Umbilical cord (tissue), 2 donors: Measurements from ENCODE around the gene TIMP2. TPM values are rescaled to one million over a fixed set of nuclear protein-coding genes. Genes with fewer than 3 reads are reported as not detected.
A peak's percentile ranks its signal among the peaks of the same experiment; 100 is the strongest.

Experiments used
- DNase-seq: peaks from one replicate; pipeline ENCODE4 v3.0.0-alpha.2; 2015; ENCODE audit warnings: low spot score
- total RNA-seq: library from RNA; depleted of rRNA; stranded (reverse); fragments of >200 nt; gene quantifications from one replicate; pipeline ENCODE4 v1.2.3, GENCODE V29; 2014; ENCODE audit warnings: low replicate concordance; ENCODE audit not compliant: insufficient read depth

TIMP2 gene
- total RNA-seq, 1 donor from 2014 or later = 64.5 TPM

DNA sequence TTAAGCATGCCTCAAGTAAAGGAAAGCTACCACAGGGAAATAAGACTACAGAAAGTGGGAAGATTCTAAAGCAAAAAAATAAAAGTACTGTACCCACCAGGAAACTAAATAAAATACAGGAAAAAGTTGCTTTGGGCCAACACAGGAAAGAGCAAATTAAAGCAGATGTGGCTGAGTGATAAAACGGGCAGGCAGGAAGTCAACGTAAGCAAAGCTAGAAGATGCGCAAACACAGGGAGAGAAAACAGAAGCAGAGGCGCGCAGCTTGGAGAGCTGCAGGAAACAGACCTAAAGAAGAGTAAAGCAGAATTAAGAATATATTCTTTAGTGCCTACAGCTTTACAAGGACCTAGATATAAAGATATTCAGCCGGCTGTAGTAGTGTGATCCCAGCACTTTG lies 106.3 kb downstream of the TIMP2 start:
- DNase-seq = peak; percentile 34

DNA sequence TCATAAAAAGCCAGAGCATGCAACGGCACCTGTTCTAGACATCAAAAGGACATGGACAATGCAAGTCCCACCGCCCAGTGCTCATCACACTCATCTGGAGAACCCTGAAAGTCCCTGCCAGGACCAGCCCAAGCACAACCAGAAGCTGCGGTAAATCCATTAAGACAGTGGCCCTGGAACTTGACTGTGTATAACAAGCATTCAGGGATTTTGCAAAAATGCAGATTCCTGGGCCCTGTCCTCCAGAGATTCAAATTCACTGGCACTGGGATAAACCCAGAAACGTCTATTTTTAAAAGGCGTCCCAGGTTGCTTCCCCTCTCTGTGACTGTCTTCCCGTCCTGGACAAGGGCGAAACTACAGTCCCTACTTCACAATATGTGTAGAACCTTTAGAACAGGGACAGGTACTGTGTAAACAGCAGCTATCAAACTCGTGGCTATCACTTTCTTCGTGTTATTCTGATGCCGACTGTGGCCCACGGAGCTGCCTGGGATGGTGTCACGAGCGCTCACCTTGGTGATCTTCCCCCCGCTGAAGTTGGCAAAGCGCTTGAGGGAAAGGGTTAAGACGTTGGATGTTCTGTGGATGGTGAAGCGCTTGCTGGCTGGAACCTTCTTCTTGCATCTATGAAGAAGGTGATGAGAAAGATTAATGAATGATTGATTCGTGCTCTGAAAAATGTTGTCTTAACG lies 106.9 kb downstream of the TIMP2 start:
- no peak for DNase-seq

DNA sequence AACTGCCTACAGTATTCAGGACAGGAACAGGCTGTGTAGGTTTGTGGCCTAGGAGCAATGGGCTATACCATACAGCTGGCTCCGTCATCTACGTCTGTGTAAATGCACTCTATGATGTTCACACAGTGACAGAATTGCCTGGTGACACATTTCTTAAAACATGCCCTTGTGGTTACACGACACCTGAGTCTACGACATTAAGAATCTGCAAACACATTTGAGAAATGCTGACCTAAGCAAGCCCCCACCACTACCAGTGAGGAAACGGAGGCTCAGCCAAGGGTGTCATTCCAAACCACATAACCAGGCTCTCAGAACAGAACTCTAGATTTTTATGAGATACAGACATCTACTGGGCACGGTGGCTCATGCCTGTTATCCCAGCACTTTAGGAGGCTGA lies 108.1 kb downstream of the TIMP2 start:
- DNase-seq = no peak

DNA sequence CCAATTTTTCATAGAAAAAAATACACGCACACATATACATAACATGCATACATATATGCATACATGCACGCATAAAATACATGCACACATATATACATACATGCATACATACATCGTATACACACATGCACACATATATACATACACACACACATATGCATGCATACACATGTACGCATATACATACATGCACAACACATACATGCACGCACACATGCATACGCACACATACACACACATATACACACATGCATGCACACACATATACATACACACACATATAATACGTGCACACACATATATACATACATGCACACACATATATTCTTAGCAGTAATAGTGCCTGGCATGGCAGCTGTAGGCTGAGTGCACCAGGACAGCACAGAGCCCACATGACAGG lies 109.5 kb downstream of the TIMP2 start:
- DNase-seq = no peak

DNA sequence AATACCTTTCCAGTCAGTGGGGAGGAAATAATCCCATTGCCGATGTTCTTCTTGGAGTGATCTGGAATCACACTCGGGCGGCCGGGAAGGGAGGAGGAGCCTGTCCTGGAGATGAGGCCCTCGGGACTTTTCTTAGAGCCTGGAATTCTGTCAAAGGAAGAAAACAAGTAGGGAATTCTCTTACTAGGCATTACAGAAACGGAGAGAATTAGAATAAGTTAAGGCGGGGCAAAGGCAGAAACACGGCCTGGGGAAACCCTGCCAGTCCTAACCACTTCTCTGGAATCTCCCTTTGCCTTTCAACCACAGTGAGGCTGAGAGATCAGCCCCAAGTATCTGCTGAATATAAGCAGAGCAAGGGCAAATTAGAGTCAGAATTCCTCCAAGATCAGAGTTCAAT lies 112.3 kb downstream of the TIMP2 start:
- DNase-seq = no peak

DNA sequence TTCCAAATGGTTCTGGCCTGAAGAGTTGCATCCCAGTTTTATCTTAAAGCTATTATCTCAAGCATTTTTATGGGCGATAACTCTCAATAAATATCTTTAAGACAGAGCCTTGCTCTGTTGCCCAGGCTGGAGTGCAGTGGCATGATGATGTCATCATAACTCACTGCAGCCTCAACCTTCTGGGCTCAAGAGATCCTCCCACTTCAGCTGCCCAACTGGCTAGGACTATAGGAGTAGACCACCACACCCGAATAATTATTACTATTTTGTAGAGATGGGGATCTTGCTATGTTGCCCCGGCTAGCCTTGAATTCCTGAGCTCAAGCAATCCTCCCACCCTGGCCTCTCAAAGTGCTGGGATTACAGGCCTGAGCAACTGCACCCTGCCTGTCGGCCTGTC lies 117.0 kb downstream of the TIMP2 start:
- peak; percentile 50 for DNase-seq

DNA sequence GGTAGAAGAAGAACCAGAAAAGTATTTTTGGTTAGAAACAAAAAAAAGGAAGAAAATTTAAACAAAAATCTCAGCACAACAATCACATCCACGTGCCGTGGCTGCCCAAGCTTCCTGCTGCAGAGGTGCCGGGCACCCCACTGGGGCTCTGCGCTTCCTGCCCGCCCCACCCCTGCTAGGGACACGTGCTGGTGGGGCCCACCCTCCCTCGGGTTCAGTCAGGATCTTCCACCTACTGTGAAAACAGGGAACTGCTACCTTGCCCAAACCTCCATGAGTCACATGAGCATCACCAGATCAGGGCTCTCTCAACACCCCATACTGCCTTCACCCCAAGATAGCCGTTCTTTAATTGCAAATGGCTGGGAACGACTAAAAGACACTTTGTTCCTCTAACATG lies 118.7 kb downstream of the TIMP2 start:
- DNase-seq = no peak

DNA sequence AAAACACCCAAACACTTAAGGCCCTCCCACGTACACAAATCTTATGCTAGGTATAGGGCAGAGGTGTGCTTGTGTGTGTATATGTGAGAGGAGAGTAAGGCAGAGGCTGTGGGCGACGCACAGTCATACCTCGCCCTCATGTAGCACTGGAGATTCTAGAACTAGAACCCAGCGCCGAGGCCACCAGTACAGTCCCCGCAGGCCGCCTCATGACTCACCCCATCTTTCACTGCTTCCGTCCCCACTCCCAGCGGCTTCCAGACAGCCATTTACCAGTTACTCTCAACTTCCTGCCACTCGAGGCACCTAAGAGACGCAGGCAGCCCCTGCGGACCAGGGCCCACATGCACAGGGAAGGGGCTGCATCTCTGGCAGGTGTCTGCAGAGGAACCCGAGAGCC lies 119.9 kb downstream of the TIMP2 start:
- no peak for DNase-seq

DNA sequence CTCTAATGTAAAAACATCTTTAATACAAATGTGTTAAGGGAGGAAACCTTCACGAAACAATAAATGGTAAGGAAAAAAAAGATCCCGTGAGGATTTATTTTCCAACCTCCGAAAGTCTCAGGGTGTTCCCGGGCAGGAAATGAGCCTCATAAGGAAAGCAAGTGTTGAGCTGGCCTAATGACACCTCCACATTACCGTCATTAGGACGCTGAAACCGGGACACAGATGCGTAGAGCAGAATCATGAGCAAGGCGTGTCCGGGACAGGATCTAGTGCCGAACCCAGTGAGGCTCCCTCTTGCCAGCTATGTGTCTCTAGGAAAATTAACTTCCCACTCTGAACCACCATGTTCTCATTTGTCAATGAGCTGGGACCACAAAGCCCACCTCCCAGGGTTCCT lies 120.4 kb downstream of the TIMP2 start:
- no peak for DNase-seq

DNA sequence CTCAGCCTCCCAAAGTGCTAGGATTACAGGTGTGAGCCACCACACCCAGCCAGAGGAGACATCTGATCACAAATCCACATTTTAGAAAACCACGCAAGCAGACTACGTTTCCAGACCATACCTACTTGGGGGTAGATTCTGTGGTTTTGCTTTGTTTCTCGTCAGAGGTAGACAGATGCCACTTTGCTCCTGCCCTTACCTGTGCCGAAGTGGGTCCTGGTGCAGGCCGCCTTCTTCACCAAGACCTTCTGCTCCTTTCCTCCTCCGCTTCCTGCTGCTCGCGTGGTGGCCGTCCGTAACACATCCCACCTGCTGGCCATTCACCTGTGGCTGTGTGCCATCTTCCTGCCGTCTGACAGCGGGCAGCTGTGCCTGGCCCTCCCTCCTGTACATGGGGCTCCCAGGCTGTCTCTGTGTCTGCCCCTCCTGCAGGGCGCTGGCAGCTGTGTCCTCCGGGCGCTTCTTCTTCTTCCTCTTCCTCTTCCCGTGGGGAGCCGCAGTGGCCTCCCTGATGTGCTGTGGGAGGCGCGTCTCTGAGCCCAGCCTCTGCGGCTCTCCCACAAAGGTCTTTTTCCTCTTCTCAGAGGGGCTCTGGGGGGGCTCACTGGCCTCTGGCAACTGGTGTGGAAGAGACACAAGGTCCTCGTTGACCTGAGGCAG lies 121.9 kb downstream of the TIMP2 start:
- no peak for DNase-seq

Other genes with a start within 250 kb of the TIMP2 start
- 44.3 TPM for gene CYTH1, start 143.1 kb downstream of the TIMP2 start, total RNA-seq
- 21.9 TPM for gene USP36, start 84.6 kb downstream of the TIMP2 start, total RNA-seq
- gene CEP295NL, start 22.2 kb downstream of the TIMP2 start, total RNA-seq = 3.9 TPM
- 202 TPM for gene LGALS3BP, start 54.5 kb upstream of the TIMP2 start, total RNA-seq
- 21.4 TPM for gene CANT1, start 84.4 kb upstream of the TIMP2 start, total RNA-seq
- 41.7 TPM for gene C1QTNF1, start 98.8 kb upstream of the TIMP2 start, total RNA-seq
- gene ENGASE, start 149.4 kb upstream of the TIMP2 start, total RNA-seq = 15.9 TPM